T47D (cell line): Measurements from ENCODE around the gene PIK3CD.

ENCODE experiments used
- DNase-seq, 2 experiments: peaks; one replicate each; pipeline versions ENCODE4 v3.0.0 to v3.0.0-alpha.2; 2011 to 2012; ENCODE audit warnings: low read depth in 1 of 2, low spot score in 1 of 2
- JUND ChIP-seq: IDR thresholded peaks from 2 replicates; pipeline ENCODE4 v1.6.1; 2012; ENCODE audit warnings: low read depth
- in situ Hi-C: cut with HindIII; loops from 2 replicates; pipeline ENCODE4 v1.10.0; 2016; ENCODE audit warnings: low sequenced_read_pairs, low pct_unique_long_range_greater_than_20kb

PIK3CD gene

GRCh38 chr1:9774712-9775679, 123.5 kb downstream of the PIK3CD start:
- no peak for TF ChIP-seq JUND
- DNase-seq, result no peak
- in situ Hi-C loops, result no loop called here

DNA sequence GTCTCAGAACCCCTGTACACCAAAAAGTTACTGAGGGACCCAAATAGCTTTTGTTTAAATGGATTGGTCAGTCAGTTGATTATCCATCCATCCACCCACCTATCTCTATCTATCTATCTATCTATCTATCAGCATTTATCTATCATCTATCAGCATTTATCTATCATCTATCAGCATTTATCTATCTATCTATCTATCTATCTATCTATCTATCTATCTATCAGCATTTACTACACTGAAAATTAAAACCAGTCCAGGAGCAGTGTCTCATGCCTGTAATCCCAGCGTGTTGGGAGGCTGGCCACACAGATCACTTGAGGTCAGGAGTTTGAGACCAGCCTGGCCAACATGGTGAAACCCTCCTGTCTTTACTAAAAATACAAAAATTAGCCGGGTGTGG, 125.2 kb downstream of the PIK3CD start:
- no peak for DNase-seq
- TF ChIP-seq JUND, result no peak
- in situ Hi-C loops, result no loop called here
